ENCODE results near the gene RACK1. TPM values are rescaled to one million over a fixed set of nuclear protein-coding genes. Genes with fewer than 3 reads are reported as not detected.

The RACK1 gene
- polyA plus RNA-seq, 2 of the 4 experiments (the other 2 are of a cell fraction), result 2,590 to 3,139 TPM

- WGBS (ENCODE audit: missing lambda C conversion rate), result 92% methylated on average over 5 of the region's 5 CpGs
- Histone ChIP-seq H3K4me3 (no peak overlapping the region), H3K9me3 (no peaks in the 10 kb centered on the region), H3K4me1 (peaks cover 33% of the 10 kb centered on the region), H3K27ac (no peak overlapping the region), H3K4me2 (no peak overlapping the region)
- TF ChIP-seq E2F6 (IDR thresholded peaks at IDR 0.05; ENCODE audit: borderline replicate concordance, low read depth), result no peak
- FAIRE-seq, result no peak
- ChIA-PET POLR2A (interaction anchor here (0.9 to 4.2 kb wide), 3 partner anchors 9 to 31 kb away, joined by 3 to 25 read pairs (median 3); partner anchors contain the start of gene TRIM41), CTCF (no interaction called here)
- DNase-seq (ENCODE audit: low read depth in 1 of 2, low spot score in 1 of 2), result no peak
- no peak for ATAC-seq
These were observed 5.8 kb downstream of the RACK1 start for GRCh38 chr5:181237729-181238385.

- FAIRE-seq, result no peak
- H3K9me3 ChIP-seq, result no peaks in the 10 kb centered on the region
- no peak for ATAC-seq
- DNase-seq (ENCODE audit: low read depth in 1 of 2, low spot score in 1 of 2), result no peak
- no peak overlapping the region for H3K4me3 ChIP-seq
- CTCF ChIA-PET, result interaction anchor here (0.6 to 0.7 kb wide), 2 partner anchors 13 to 21 kb away, joined by 3 read pairs; no protein-coding TSS in a partner anchor
- TF ChIP-seq FOXS1 (CRISPR knock-in tag; IDR thresholded peaks at IDR 0.05) (no peak), PBX3 (IDR thresholded peaks at IDR 0.05) (0 out of 2 replicates have a peak, but pooled peaks have one; percentile 4), EP300 (IDR thresholded peaks at IDR 0.05) (no peak), CTCF (IDR thresholded peaks at IDR 0.05) (no peak), FOSB (CRISPR knock-in tag; IDR thresholded peaks at IDR 0.05) (no peak), SMC3 (IDR thresholded peaks at IDR 0.05) (no peak), JUNB (IDR thresholded peaks at IDR 0.05) (no peak)
- no peak overlapping the region for H3K27ac ChIP-seq
- POLR2A ChIA-PET, result interaction anchor here (1.0 to 4.2 kb wide), 4 partner anchors 9 to 45 kb away, joined by 3 to 25 read pairs (median 4); partner anchors contain the start of gene TRIM41
- H3K4me2 ChIP-seq, result no peak overlapping the region
- WGBS (ENCODE audit: missing lambda C conversion rate), result 93% methylated on average over 10 of the region's 10 CpGs
- H3K4me1 ChIP-seq, result peaks cover 32% of the 10 kb centered on the region
These were observed 6.6 kb downstream of the RACK1 start for GRCh38 chr5:181236954-181237641.

GRCh38 chr5:181236471-181236870 is 7.2 kb downstream of the RACK1 start:
- WGBS (ENCODE audit: missing lambda C conversion rate), result 78% methylated on average over 6 of the region's 6 CpGs
- no peak for ATAC-seq

More at GRCh38 chr5:181236471-181236870, 7.2 kb downstream of the RACK1 start:
- ChIA-PET POLR2A (interaction anchor here (1.0 to 4.2 kb wide), 4 partner anchors 9 to 45 kb away, joined by 3 to 25 read pairs (median 4); partner anchors contain the start of gene TRIM41), CTCF (interaction anchor here (0.6 to 0.7 kb wide), 2 partner anchors 14 to 22 kb away, joined by 3 read pairs; no protein-coding TSS in a partner anchor)
- Histone ChIP-seq H3K4me2 (no peak overlapping the region), H3K4me1 (peaks cover 26% of the 10 kb centered on the region), H3K9me3 (no peaks in the 10 kb centered on the region), H3K27ac (no peak overlapping the region), H3K4me3 (no peak overlapping the region)
- DNase-seq (ENCODE audit: low read depth in 1 of 2, low spot score in 1 of 2) (no peak), FAIRE-seq (no peak)
- 0 out of 2 replicates have a peak, but pooled peaks have one; percentile 5 for TF ChIP-seq PBX3 (IDR thresholded peaks at IDR 0.05)
- no peak for TF ChIP-seq MAZ (IDR thresholded peaks at IDR 0.05; ENCODE audit: borderline replicate concordance, low read depth, low read length)
- TF ChIP-seq REST (IDR thresholded peaks at IDR 0.05), result no peak
- TF ChIP-seq HDAC2 (IDR thresholded peaks at IDR 0.05), result no peak
- 0 out of 5 replicates have a peak, but pooled peaks of 1 of the 2 experiments have one; percentile 0 for TF ChIP-seq JUN (IDR thresholded peaks at IDR 0.05)
- TF ChIP-seq RFX5 (IDR thresholded peaks at IDR 0.05), result no peak

Measured in A549 (cell line).